GM19238 (cell line): ENCODE data around the gene UNCX.
"Not testable (repeated sequence)": the region's sequence is repeated elsewhere in the genome, so short reads cannot be mapped to it uniquely, and the experiment has no call there.

Source experiments
- DNase-seq: peaks from one replicate; pipeline ENCODE4 v3.0.0; 2011; ENCODE audit warnings: low spot score; ENCODE audit not compliant: insufficient read length

The UNCX gene

GRCh38 chr7:1274876-1275375 is 42.3 kb downstream of the UNCX start:
- no peak for DNase-seq

- DNase-seq: no peak
These were observed 43.0 kb downstream of the UNCX start for GRCh38 chr7:1275451-1276381.

GRCh38 chr7:1276626-1277175 is 44.0 kb downstream of the UNCX start:
- no peak for DNase-seq

- DNase-seq: no peak
These were observed 45.9 kb downstream of the UNCX start for GRCh38 chr7:1278543-1278942.

GRCh38 chr7:1279041-1279440 is 46.4 kb downstream of the UNCX start:
- no peak for DNase-seq

- DNase-seq: not testable (repeated sequence)
These were observed 47.2 kb downstream of the UNCX start for GRCh38 chr7:1279895-1280294.

GRCh38 chr7:1281068-1281467 is 48.4 kb downstream of the UNCX start:
- no peak for DNase-seq

GRCh38 chr7:1282679-1283078 is 50.0 kb downstream of the UNCX start:
- no peak for DNase-seq

- DNase-seq: no peak
These were observed 50.7 kb downstream of the UNCX start for GRCh38 chr7:1283337-1283736.

- DNase-seq: no peak
These were observed 51.5 kb downstream of the UNCX start for GRCh38 chr7:1283941-1284742.

GRCh38 chr7:1284743-1285458 is 52.2 kb downstream of the UNCX start:
- no peak for DNase-seq

GRCh38 chr7:1285556-1286301 is 53.1 kb downstream of the UNCX start:
- DNase-seq: no peak
